DMS79 treated with DMSO at 0.1 percent for 48 hours (cell line): ENCODE data around the gene CACNG7.

Source experiments
- DNase-seq: peaks from one replicate; lab custom pipeline; 2025; lab: John Stamatoyannopoulos, UW

The CACNG7 gene

GRCh38 chr19:53983457-53984289, 74.6 kb downstream of the CACNG7 start:
- DNase-seq = no peak

- DNase-seq = no peak
Measured at GRCh38 chr19:53985863-53986262, 76.8 kb downstream of the CACNG7 start.

GRCh38 chr19:53988981-53989380, 79.9 kb downstream of the CACNG7 start:
- no peak for DNase-seq

- DNase-seq = no peak
Measured at GRCh38 chr19:53989600-53990533, 80.8 kb downstream of the CACNG7 start.

- peak; percentile 47 for DNase-seq
Measured at GRCh38 chr19:53991224-53992113, 82.4 kb downstream of the CACNG7 start, which contains the start of gene CACNG6. Gene CACNG6 (plus strand): TSS chr19:53991637. CDS start chr19:53992878, 1,241 bp downstream.

- DNase-seq = no peak
Measured at GRCh38 chr19:53992211-53992610, 83.1 kb downstream of the CACNG7 start.

- DNase-seq = no peak
Measured at GRCh38 chr19:53992815-53993214, 83.7 kb downstream of the CACNG7 start.

GRCh38 chr19:53993448-53993847, 84.4 kb downstream of the CACNG7 start:
- DNase-seq = no peak
